GM21390 (cell line): Measurements from ENCODE around the gene ZNF71.

Source experiments
- ATAC-seq: cut with Tn5 transposase; IDR thresholded peaks from one replicate; pipeline ENCODE4 v1.9.1; 2021; ENCODE audit not compliant: unreplicated experiment

ZNF71 gene

GRCh38 chr19:56594783-56595547 lies at the start of gene ZNF71:
Gene ZNF71 (plus strand): TSS chr19:56595302. CDS start chr19:56601559, 6,257 bp downstream.
- peak; percentile 91 for ATAC-seq

GRCh38 chr19:56547535-56547934 lies 47.6 kb upstream of the ZNF71 start:
- no peak for ATAC-seq

DNA sequence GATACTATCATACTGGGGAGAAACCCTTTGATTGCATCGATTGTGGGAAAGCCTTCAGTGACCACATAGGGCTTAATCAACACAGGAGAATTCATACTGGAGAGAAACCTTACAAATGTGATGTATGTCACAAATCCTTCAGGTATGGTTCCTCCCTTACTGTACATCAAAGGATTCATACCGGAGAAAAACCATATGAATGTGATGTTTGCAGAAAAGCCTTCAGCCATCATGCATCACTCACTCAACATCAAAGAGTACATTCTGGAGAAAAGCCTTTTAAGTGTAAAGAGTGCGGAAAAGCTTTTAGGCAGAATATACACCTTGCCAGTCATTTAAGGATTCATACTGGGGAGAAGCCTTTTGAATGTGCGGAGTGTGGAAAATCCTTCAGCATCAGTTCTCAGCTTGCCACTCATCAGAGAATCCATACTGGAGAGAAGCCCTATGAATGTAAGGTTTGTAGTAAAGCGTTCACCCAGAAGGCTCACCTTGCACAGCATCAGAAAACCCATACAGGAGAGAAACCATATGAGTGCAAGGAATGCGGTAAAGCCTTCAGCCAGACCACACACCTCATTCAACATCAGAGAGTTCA lies 40.7 kb upstream of the ZNF71 start:
- ATAC-seq: no peak

DNA sequence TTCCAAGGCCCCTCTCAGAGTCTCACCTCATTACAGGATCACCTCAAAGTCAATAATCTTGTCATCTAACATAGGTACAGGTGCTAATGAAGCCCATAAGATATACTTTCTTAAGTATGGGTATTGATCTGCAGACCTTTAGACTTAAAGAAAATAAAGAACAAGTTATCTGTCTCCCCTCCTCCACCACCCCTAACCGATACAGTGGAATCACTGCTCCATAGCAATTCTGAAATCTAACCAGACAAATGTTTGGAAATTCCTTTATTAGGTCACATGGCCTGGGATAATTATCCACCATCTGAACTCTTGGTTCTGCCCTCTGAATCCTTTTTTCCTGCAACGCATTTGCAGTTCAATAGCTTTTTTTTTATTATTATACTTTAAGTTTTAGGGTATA lies 32.3 kb upstream of the ZNF71 start:
- ATAC-seq: no peak

DNA sequence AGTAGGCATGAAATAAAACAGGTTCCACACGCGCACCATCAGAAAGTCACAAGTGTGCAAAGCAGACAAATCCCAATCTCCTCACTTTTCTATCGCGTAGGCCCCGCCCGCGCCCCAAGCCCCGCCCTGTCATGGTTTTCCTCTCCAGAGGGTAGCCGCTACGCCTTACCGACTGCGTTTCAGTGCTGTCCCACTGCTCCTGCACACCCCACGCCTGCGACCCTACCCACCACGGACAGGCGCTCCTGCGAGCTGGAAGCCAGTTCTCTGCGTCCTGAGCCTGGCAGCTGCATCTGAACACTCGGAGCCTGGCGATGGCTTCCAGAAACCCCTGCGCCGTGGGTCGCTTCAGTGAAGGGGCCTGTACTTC lies 28.2 kb upstream of the ZNF71 start:
- peak; percentile 45 for ATAC-seq

- peak; percentile 93 for ATAC-seq
These were observed 27.6 kb upstream of the ZNF71 start, which contains the start of gene ZNF470 for GRCh38 chr19:56567274-56568120. Gene ZNF470 (plus strand): TSS chr19:56567468. CDS start chr19:56570312, 2,844 bp downstream.

DNA sequence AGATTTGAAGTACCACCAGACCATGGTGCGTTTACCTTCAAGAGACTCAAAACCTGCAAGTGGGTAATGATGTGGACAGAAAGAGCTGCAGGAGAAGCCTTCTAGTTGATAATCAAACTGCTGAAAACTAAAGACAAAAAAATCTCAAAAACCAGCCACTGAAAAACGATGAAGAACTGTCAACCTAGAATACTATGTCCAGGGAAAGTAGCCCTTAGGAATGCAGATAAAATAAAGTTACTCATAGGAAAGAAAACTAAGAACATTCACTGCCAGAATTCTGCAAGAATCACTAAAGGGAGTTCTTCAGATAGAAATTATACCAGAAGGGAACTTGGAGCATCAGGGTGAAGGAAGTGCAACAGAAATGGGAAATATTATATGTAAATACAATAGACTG lies 22.5 kb upstream of the ZNF71 start:
- no peak for ATAC-seq

GRCh38 chr19:56573914-56574313 lies 21.2 kb upstream of the ZNF71 start:
- ATAC-seq: no peak

DNA sequence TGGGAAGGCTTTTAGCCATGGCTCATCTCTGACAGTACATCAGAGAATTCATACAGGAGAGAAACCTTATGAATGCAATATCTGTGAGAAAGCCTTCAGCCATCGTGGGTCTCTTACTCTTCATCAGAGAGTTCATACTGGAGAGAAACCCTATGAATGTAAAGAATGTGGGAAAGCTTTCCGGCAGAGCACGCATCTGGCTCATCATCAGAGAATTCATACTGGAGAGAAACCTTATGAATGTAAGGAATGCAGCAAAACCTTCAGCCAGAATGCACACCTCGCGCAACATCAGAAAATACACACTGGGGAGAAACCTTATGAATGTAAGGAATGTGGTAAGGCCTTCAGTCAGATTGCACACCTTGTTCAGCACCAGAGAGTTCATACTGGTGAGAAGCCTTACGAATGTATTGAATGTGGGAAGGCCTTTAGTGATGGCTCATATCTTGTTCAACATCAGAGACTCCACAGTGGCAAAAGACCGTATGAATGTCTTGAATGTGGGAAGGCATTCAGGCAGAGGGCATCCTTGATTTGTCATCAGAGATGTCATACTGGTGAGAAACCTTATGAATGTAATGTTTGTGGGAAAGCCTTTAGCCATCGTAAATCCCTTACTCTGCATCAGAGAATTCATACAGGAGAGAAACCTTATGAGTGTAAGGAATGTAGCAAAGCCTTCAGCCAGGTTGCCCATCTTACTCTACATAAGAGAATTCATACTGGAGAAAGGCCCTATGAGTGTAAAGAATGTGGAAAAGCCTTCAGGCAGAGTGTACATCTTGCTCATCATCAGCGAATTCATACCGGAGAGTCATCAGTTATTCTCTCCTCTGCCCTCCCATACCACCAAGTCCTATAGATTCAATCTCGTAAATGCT lies 17.1 kb upstream of the ZNF71 start:
- ATAC-seq: no peak

DNA sequence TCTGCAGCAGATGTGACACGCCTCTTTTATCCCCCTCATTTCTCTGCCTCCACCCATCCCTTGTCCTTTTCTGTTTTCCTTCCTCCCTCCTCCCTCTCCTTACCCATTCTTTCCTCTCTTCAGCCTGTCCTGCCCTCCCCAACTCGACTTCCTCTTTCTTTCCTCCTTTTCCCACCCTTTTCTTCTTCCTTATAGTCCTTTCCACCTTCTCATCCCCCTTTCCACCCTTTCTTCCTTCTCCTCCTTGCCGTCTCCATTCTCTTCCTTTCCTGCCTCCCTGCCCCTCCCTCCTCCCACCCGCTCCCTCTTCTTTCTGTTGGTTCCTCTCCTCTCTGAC lies 688 bp upstream of the ZNF71 start:
- no peak for ATAC-seq

DNA sequence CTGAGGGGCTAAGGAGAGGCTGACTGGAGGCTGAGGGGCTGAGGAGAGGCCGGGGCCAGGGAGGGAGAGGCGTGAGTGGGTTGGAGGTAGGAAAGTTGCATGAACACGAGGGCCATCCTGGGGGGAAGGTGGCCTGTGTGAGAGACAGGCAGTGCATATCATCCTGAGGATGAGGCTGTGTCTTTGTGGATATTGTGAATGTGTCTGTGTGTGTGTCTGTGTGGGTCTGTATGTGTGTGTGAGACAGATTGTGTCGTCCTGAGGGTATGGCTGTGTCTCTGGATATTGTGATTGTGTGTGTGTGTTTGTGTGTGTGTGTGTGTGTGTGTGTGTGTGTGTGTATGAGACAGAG lies 422 bp downstream of the ZNF71 start:
- no peak for ATAC-seq

DNA sequence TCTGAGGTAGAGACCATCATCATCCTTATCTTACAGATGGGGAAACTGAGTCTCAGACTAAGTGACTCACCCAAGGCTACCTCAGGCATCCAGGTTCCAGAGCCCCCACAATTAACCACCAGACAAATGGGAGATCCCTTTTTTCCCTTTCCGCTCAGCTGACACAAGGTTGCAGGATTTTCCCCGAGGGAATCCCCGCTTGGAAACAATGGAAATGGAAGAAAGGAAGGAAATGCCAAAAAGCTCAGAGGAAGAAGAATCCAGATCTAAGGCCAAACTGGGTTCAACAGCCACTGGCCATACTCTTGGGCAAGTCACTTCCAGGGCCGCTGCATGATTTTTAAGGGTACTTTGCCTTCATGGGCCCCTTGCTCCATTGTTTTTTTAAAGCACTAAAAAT lies 1.6 kb downstream of the ZNF71 start:
- ATAC-seq: no peak

DNA sequence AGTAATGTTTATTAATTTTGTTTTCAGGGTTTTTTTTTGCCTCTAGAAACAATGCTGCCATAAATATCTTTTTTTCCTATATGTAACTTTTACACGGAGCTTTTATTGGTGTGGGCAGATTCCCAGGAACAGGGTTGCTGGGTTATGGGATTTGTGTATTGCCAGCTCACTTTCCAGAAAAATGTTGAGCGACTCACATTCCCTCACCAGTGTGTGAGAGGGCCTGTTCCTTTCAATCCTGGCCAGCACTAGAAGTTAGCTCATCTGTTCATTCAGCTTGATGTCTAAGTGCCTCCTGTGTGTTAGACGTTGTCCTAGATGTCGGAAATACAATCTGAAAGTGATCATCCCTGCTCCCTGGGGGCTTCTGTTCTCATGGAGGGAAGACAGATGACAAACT lies 2.6 kb downstream of the ZNF71 start:
- no peak for ATAC-seq

DNA sequence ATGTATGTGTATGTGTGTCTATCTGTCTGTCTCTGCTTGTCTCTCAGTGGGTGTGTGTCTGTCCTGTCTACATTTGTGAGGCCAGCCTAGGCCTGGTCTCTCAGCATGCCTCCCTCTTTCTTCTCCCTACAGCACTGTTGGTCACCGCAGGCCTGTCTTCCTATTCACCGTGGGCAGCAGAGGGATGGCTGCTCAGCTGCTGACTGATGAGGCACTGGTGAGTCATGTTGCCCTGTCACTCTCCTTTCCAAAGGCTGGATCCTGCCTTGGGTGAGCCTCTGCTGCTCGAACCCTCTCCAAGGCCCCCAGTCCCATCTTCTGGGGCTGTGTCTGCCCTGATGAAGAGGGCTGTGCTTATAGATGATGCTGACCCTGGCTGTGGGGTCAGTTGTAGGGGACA lies 6.3 kb downstream of the ZNF71 start:
- ATAC-seq: no peak

GRCh38 chr19:56603829-56604228 lies 8.7 kb downstream of the ZNF71 start:
- no peak for ATAC-seq

- no peak for ATAC-seq
These were observed 13.3 kb downstream of the ZNF71 start for GRCh38 chr19:56608274-56608964.

DNA sequence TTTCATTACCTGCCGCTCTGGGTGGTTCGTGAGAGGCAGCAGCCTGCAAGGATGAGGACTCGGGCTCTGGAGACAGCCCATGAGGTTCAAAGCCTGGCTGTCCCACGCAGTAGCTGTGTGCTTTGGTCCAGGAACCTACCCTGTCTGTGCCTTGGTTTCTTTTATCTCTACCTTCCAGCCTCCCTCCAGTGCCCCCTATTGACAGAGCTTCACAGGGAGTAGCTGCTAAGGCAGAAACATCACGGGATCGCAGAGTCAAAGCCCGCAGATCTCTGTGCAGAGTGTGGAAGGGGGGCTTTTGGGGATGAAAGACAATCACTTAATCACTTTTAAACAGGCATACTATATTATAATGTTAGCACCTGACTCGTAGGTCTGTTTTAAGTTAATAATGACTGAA lies 16.2 kb downstream of the ZNF71 start:
- ATAC-seq: no peak

DNA sequence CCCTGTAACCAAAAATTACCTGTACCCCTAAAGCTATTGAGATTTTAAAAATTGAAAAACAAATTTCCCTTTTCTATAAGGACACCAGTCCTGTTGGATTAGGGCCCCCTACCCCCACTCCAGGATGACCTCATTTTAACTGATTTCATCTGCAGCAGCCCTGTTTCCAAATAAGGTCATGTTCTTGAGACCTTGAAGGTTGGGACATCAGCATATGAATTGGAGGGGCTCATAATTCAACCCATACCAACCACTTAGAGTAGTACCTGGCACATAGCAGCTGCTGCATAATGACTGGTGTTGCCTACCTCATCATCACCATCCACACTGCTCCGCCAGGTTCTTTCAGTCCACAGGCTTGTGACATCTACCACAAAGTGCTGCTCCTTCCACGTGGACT lies 17.6 kb downstream of the ZNF71 start:
- no peak for ATAC-seq

DNA sequence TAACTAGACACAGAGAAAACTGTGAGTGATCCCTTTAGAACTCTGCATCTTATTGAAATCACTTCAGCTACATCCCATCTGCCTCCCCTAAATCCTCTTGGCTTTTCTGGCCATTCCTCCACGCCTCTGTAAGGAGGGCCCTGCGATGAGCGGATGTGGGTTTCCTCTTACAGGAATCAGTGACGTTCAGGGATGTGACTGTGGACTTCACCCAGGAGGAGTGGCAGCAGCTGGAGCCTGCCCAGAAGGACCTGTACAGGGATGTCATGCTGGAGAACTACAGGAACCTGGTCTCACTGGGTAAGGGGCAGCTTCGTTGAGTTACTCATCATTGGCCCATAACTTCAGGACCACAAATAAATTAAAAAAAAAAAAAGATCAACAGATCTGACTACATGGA lies 18.5 kb downstream of the ZNF71 start:
- ATAC-seq: no peak

DNA sequence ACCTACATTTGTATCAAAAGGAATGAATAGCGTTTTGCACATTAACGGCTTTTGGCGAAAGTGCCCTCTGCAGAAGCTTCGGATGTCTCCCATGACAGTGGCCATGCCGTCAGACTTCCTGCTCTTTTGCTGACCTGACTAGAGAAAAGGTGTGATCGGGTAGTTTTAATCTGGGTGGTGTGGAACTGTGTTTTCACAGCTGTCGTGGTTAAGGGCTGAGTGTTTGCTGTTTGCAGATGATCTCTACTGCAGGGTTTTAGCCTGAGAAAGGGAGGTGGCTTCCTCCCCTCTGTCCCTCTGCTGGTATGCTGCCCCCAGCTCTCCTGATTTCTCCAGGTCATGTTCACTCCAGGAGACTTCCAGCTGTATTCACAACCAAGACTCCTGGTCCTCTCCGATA lies 22.4 kb downstream of the ZNF71 start:
- no peak for ATAC-seq

GRCh38 chr19:56619121-56619520 lies 24.0 kb downstream of the ZNF71 start:
- no peak for ATAC-seq
